ENCODE measurements around the gene FGF23. TPM values are rescaled to one million over a fixed set of nuclear protein-coding genes. Genes with fewer than 3 reads are reported as not detected.

Gene FGF23
- total RNA-seq, 4 donors from 2014 or later: not detected

- no peak overlapping the region for H3K4me3 ChIP-seq
- TF ChIP-seq EP300 (IDR thresholded peaks at IDR 0.05; ENCODE audit: low read depth) (no peak), CTCF (IDR thresholded peaks at IDR 0.05) (no peak), POLR2AphosphoS5 (IDR thresholded peaks at IDR 0.05) (no peak), POLR2A (IDR thresholded peaks at IDR 0.05) (no peak)
- H3K9me3 ChIP-seq: no peaks in the 10 kb centered on the region
- H3K27me3 ChIP-seq: no peaks in the 10 kb centered on the region
- WGBS, 2 donors (ENCODE audit: low coverage in 1 of 2): 60 to 85% methylated on average over 1 to 8 of the region's 8 CpGs
- no peak overlapping the region for H3K27ac ChIP-seq
- no peak for DNase-seq
- intact Hi-C loops (cut with DNase I; ENCODE audit: low total_unique reads) (no loop called here), in situ Hi-C loops (cut with MboI; ENCODE audit: low pct_ligation_motif_present in 1 of 4, low pct_unique_long_range_greater_than_20kb in 1 of 4, low sequenced_read_pairs in 3 of 4) (no loop called here)
- H3K4me1 ChIP-seq: no peaks in the 10 kb centered on the region
- no peaks in the 10 kb centered on the region for H3K36me3 ChIP-seq
These were observed 3.9 kb upstream of the FGF23 start for GRCh38 chr12:4383304-4383865.

- H3K27me3 ChIP-seq: no peaks in the 10 kb centered on the region
These were observed 820 bp upstream of the FGF23 start for GRCh38 chr12:4380332-4380731.

GRCh38 chr12:4378772-4379171, 740 bp downstream of the FGF23 start:
- intact Hi-C loops (cut with DNase I; ENCODE audit: low total_unique reads) (no loop called here), in situ Hi-C loops (cut with MboI; ENCODE audit: low pct_ligation_motif_present in 1 of 4, low pct_unique_long_range_greater_than_20kb in 1 of 4, low sequenced_read_pairs in 3 of 4) (no loop called here)
- peaks cover 4% of the 10 kb centered on the region for H3K27me3 ChIP-seq
- no peaks in the 10 kb centered on the region for H3K4me1 ChIP-seq
- no peak for TF ChIP-seq POLR2AphosphoS5 (IDR thresholded peaks at IDR 0.05)
- TF ChIP-seq POLR2A (IDR thresholded peaks at IDR 0.05): no peak
- H3K27ac ChIP-seq: no peak overlapping the region
- DNase-seq: no peak
- H3K36me3 ChIP-seq: no peaks in the 10 kb centered on the region
- no peak overlapping the region for H3K4me3 ChIP-seq
- 33 to 50% methylated on average over 1 of the region's 1 CpG for WGBS, 2 donors (ENCODE audit: low coverage in 1 of 2)
- H3K9me3 ChIP-seq: no peaks in the 10 kb centered on the region

More at GRCh38 chr12:4380332-4380731, 820 bp upstream of the FGF23 start:
- intact Hi-C loops (cut with DNase I; ENCODE audit: low total_unique reads) (no loop called here), in situ Hi-C loops (cut with MboI; ENCODE audit: low pct_ligation_motif_present in 1 of 4, low pct_unique_long_range_greater_than_20kb in 1 of 4, low sequenced_read_pairs in 3 of 4) (no loop called here)
- DNase-seq: no peak
- no peak overlapping the region for H3K4me3 ChIP-seq
- no peaks in the 10 kb centered on the region for H3K36me3 ChIP-seq
- no peak overlapping the region for H3K27ac ChIP-seq
- H3K4me1 ChIP-seq: no peaks in the 10 kb centered on the region
- WGBS, 2 donors (ENCODE audit: low coverage in 1 of 2): 83% methylated on average over 4 of the region's 4 CpGs; no CpG with 5 or more reads in 1 of the 2 donors
- TF ChIP-seq POLR2A (IDR thresholded peaks at IDR 0.05) (no peak), POLR2AphosphoS5 (IDR thresholded peaks at IDR 0.05) (no peak), EP300 (IDR thresholded peaks at IDR 0.05; ENCODE audit: low read depth) (no peak), CTCF (IDR thresholded peaks at IDR 0.05) (no peak)
- no peaks in the 10 kb centered on the region for H3K9me3 ChIP-seq

- no peak overlapping the region for H3K4me3 ChIP-seq
- TF ChIP-seq EP300 (IDR thresholded peaks at IDR 0.05; ENCODE audit: low read depth) (no peak), POLR2AphosphoS5 (IDR thresholded peaks at IDR 0.05) (no peak), CTCF (IDR thresholded peaks at IDR 0.05) (no peak), POLR2A (IDR thresholded peaks at IDR 0.05) (no peak)
- in situ Hi-C loops (cut with MboI; ENCODE audit: low pct_ligation_motif_present in 1 of 4, low pct_unique_long_range_greater_than_20kb in 1 of 4, low sequenced_read_pairs in 3 of 4) (no loop called here), intact Hi-C loops (cut with DNase I; ENCODE audit: low total_unique reads) (no loop called here)
- DNase-seq: no peak
- H3K9me3 ChIP-seq: no peaks in the 10 kb centered on the region
- whole genome bisulfite sequencing, 2 donors (ENCODE audit: low coverage in 1 of 2): 63 to 67% methylated on average over 2 to 6 of the region's 6 CpGs
- H3K4me1 ChIP-seq: no peaks in the 10 kb centered on the region
- no peak overlapping the region for H3K27ac ChIP-seq
- peaks cover 8% of the 10 kb centered on the region for H3K27me3 ChIP-seq
- H3K36me3 ChIP-seq: no peaks in the 10 kb centered on the region
These were observed 4.1 kb downstream of the FGF23 start for GRCh38 chr12:4375449-4375848.

GRCh38 chr12:4372653-4373052, 6.9 kb downstream of the FGF23 start:
- WGBS, 2 donors (ENCODE audit: low coverage in 1 of 2): 71 to 90% methylated on average over 1 to 2 of the region's 2 CpGs
- peaks cover 10% of the 10 kb centered on the region for H3K27me3 ChIP-seq
- H3K9me3 ChIP-seq: no peaks in the 10 kb centered on the region
- in situ Hi-C loops (cut with MboI; ENCODE audit: low pct_ligation_motif_present in 1 of 4, low pct_unique_long_range_greater_than_20kb in 1 of 4, low sequenced_read_pairs in 3 of 4): loop anchor here in 1 of 4 donors (25.0 kb wide), 1 partner anchor 90 kb away; no protein-coding TSS in a partner anchor
- no peak for TF ChIP-seq POLR2AphosphoS5 (IDR thresholded peaks at IDR 0.05)
- TF ChIP-seq POLR2A (IDR thresholded peaks at IDR 0.05): no peak
- no peak for TF ChIP-seq CTCF (IDR thresholded peaks at IDR 0.05)
- TF ChIP-seq EP300 (IDR thresholded peaks at IDR 0.05; ENCODE audit: low read depth): no peak
- DNase-seq: no peak
- no peaks in the 10 kb centered on the region for H3K4me1 ChIP-seq
- no peak overlapping the region for H3K27ac ChIP-seq
- intact Hi-C loops (cut with DNase I; ENCODE audit: low total_unique reads): no loop called here
- no peak overlapping the region for H3K4me3 ChIP-seq
- no peaks in the 10 kb centered on the region for H3K36me3 ChIP-seq
